Small intestine (tissue), 7 donors: ENCODE measurements around the gene FILIP1L. TPM values are rescaled to one million over a fixed set of nuclear protein-coding genes. Genes with fewer than 3 reads are reported as not detected.

Experiments used
- DNase-seq, 2 donors: peaks; one replicate each; pipeline versions ENCODE4 v3.0.0 to v3.0.0-alpha.2; 2013
- FAIRE-seq: peaks from 2 replicates; lab custom pipeline; 2012; peaks lifted over from hg19 to GRCh38; lab: Jason Lieb, UNC
- H3K27ac ChIP-seq, 3 donors: one replicate each; pipeline ENCODE4 v1.5.1; 2013; ENCODE audit warnings: low read length in 2 of 3, mild to moderate bottlenecking in 2 of 3, control low read depth in 1 of 3, inconsistent platforms in 1 of 3, low read depth in 1 of 3, moderate library complexity in 1 of 3
- H3K27me3 ChIP-seq, 3 donors: one replicate each; pipeline ENCODE4 v1.6.1; 2013; ENCODE audit warnings: low read length in 3 of 3, inconsistent platforms in 1 of 3; ENCODE audit not compliant: control insufficient read depth in 3 of 3, insufficient read depth in 3 of 3
- H3K36me3 ChIP-seq, 3 donors: one replicate each; pipeline ENCODE4 v1.6.1; 2013; ENCODE audit warnings: low read length in 3 of 3, inconsistent platforms in 1 of 3, low read depth in 1 of 3, mild to moderate bottlenecking in 1 of 3, moderate library complexity in 1 of 3; ENCODE audit not compliant: control insufficient read depth in 3 of 3, insufficient read depth in 2 of 3
- H3K4me1 ChIP-seq, 3 donors: one replicate each; pipeline ENCODE4 v1.6.1; 2013; ENCODE audit warnings: low read length in 2 of 3, inconsistent platforms in 1 of 3, low read depth in 1 of 3, mild to moderate bottlenecking in 1 of 3, moderate library complexity in 1 of 3; ENCODE audit not compliant: control insufficient read depth in 3 of 3, insufficient read depth in 2 of 3
- H3K4me3 ChIP-seq, 3 donors: one replicate each; pipeline ENCODE4 v1.5.1; 2013; ENCODE audit warnings: low read length in 3 of 3, control low read depth in 1 of 3, inconsistent platforms in 1 of 3, low read depth in 1 of 3, mild to moderate bottlenecking in 1 of 3, moderate library complexity in 1 of 3
- H3K9me3 ChIP-seq, 2 donors: one replicate each; pipeline ENCODE4 v1.6.1; 2013; ENCODE audit warnings: low read depth in 1 of 2, low read length in 1 of 2; ENCODE audit not compliant: control insufficient read depth in 2 of 2, insufficient read depth in 1 of 2
- WGBS, 3 donors: extraction: QIAGEN DNeasy Blood & Tissue Kit; methylation state at CpG; one replicate each; pipeline ENCODE4 v1.1.7; 2013; 5-methylcytosine and 5-hydroxymethylcytosine counted together
- polyA plus RNA-seq, 4 donors: library from polyadenylated mRNA; stranded (reverse) in 3 of 4; unstranded in 1 of 4; fragments of 200-250 nt in 3 of 4; fragments of 120-200 nt in 1 of 4; gene quantifications; one replicate each; pipeline versions ENCODE4 v1.2.1 to v1.2.3, GENCODE V29; 2013
- donor health status: healthy with polysubstance abuse.
- donor health status: control.
- donor health status: control.
- donor health status: Bipolar disorder and iron deficiency.
- donor health status: healthy.

Gene FILIP1L
- polyA plus RNA-seq, 4 donors, result 10.5 to 20.4 (median 17.9) TPM

DNA sequence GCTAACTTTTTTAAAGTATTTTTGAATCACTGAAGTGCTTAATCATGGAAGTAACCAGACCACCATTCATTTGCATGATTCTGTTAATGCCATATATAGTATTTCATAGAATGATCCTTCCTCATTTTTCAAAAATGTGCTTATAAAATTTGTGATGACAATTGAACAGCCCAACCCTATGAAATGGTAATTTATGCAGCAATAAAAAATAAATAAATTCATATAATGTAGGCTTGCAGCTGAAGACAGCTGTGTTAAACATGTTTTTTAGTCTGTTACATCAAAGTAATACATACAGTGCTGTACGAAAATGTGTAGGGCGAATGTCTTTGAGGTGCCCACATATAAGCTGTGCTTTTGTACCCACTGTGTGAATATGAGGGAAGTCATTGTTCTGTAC is 131.7 kb downstream of the FILIP1L start:
- H3K27me3 ChIP-seq, result no peaks in the 10 kb centered on the region
- FAIRE-seq (no peak), DNase-seq (no peak)
- no peaks in the 10 kb centered on the region for H3K4me1 ChIP-seq
- no peak overlapping the region for H3K27ac ChIP-seq
- H3K9me3 ChIP-seq, result peaks cover 0 to 4% of the 10 kb centered on the region in 2 donors
- H3K4me3 ChIP-seq, result no peak overlapping the region
- H3K36me3 ChIP-seq, result no peaks in the 10 kb centered on the region
- WGBS, 3 donors, result 94 to 97% (median 97%) methylated on average over 2 of the region's 2 CpGs

DNA sequence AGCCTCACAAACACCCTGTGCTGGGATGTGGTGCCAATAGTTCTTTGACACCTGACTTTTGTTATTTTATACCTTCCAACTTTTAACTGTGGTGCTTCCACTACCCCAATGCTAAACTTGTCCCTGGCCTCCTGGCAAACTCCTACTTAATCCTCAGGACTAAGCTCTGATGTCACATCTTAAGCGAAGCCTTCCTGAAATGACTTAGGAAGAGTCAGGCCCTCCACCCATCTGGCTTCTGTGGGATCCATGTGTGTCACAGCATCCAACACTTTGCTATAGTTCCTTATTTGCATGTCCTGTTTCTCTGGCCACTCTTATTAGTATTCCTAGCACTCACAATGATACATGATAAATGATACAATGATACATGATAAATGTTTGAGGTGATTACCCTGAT is 133.2 kb downstream of the FILIP1L start:
- H3K9me3 ChIP-seq, result peaks cover 0 to 11% of the 10 kb centered on the region in 2 donors
- WGBS, 3 donors, result 89 to 100% (median 91%) methylated on average over 1 of the region's 1 CpG
- no peak for FAIRE-seq

DNA sequence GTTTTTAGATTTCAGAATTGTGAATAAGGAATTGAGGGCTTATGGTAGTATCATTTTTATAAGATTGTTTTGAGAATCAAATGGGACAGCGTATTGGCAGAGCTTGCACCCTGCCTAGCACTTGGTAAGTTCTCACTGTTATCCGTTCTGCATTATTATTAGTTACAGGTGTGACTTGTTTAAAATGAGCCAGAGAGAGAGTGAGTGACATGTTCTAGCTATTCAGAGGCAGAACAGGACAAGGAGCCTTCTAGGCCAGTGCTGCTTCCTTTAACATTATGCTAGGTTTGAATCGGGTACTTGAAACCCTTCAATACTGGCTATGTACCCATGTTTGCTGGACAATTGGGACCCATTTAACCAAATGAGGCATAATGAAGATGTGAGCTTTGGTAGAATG is 133.7 kb downstream of the FILIP1L start:
- Histone ChIP-seq H3K4me1 (no peaks in the 10 kb centered on the region), H3K27ac (no peak overlapping the region), H3K9me3 (peaks cover 0 to 11% of the 10 kb centered on the region in 2 donors), H3K4me3 (no peak overlapping the region), H3K36me3 (no peaks in the 10 kb centered on the region), H3K27me3 (no peaks in the 10 kb centered on the region)
- FAIRE-seq (no peak), DNase-seq (no peak)
- WGBS, 3 donors, result 95 to 99% (median 95%) methylated on average over 3 of the region's 3 CpGs

More for the DNA sequence above, 133.2 kb downstream of the FILIP1L start:
- Histone ChIP-seq H3K36me3 (no peaks in the 10 kb centered on the region), H3K4me3 (no peak overlapping the region), H3K4me1 (no peaks in the 10 kb centered on the region), H3K27ac (no peak overlapping the region), H3K27me3 (no peaks in the 10 kb centered on the region)
- DNase-seq, result no peak

DNA sequence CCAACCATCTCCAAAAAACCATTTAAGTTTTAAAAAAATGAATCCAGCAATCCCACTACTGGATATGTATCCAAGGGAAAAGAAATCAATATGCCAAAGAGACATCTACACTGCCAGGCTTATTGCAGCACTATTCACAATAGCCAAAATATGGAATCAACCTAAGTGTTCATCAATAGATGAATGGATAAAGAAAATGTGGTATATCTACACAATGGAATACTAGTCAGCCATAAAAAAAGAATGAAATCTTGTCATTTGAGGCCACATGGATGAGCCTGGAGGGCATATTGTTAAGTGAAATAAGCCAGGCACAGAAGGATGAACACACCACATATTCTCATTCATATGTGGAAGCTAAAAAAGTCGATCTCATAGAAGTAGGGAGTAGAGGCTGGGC is 136.1 kb downstream of the FILIP1L start:
- Histone ChIP-seq H3K36me3 (no peaks in the 10 kb centered on the region), H3K4me1 (no peaks in the 10 kb centered on the region), H3K4me3 (no peak overlapping the region), H3K27ac (no peak overlapping the region), H3K27me3 (no peaks in the 10 kb centered on the region), H3K9me3 (peaks cover 0 to 11% of the 10 kb centered on the region in 2 donors)
- FAIRE-seq (no peak), DNase-seq (no peak)
- WGBS, 3 donors, result 93 to 96% (median 95%) methylated on average over 1 of the region's 1 CpG

DNA sequence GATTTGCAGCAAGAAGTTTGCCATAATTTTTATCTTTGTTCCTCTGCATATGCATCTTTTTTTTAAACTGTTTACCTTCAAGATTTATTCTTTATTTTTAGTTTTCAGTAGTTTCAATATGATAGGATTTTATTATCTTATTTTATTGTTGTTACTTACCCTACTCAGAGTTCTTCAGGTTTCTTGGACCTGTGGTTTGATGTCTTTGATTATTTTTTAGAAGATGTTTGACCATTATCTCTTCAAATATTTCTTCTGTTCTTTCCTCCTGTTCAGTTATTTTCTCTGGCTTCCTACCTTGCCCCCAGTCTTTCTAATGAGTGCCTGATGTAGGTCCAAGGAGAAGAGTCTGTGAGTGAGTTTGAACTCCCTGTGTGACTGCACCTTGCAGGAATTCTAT is 137.7 kb downstream of the FILIP1L start:
- Histone ChIP-seq H3K4me1 (no peaks in the 10 kb centered on the region), H3K36me3 (no peaks in the 10 kb centered on the region), H3K4me3 (no peak overlapping the region), H3K27me3 (no peaks in the 10 kb centered on the region), H3K9me3 (peaks cover 0 to 11% of the 10 kb centered on the region in 2 donors), H3K27ac (no peak overlapping the region)
- FAIRE-seq (no peak), DNase-seq (no peak)

DNA sequence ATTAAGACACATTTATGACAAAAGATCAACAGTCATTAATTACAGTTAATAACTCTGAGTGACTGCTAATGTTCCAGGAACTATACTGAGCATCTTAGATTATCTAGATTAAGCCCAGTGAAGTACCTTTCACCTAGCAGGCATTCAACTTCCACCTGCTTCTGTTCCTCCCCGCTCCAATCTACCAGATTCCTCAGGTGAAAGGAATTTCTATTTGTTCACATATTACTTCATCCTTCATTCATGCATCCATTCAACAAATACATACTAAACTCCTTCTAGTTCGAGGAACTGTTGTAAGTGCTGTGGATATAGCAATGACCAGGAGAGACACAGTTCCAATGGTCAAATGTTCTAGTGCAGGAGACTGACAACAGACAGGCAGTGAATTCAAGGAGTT is 139.3 kb downstream of the FILIP1L start:
- H3K9me3 ChIP-seq, result peaks cover 0 to 11% of the 10 kb centered on the region in 2 donors
- no peaks in the 10 kb centered on the region for H3K27me3 ChIP-seq
- DNase-seq (no peak), FAIRE-seq (no peak)
- H3K27ac ChIP-seq, result no peak overlapping the region
- H3K36me3 ChIP-seq, result no peaks in the 10 kb centered on the region
- 58 to 87% (median 80%) methylated on average over 2 of the region's 2 CpGs for WGBS, 3 donors
- H3K4me3 ChIP-seq, result no peak overlapping the region
- H3K4me1 ChIP-seq, result no peaks in the 10 kb centered on the region

DNA sequence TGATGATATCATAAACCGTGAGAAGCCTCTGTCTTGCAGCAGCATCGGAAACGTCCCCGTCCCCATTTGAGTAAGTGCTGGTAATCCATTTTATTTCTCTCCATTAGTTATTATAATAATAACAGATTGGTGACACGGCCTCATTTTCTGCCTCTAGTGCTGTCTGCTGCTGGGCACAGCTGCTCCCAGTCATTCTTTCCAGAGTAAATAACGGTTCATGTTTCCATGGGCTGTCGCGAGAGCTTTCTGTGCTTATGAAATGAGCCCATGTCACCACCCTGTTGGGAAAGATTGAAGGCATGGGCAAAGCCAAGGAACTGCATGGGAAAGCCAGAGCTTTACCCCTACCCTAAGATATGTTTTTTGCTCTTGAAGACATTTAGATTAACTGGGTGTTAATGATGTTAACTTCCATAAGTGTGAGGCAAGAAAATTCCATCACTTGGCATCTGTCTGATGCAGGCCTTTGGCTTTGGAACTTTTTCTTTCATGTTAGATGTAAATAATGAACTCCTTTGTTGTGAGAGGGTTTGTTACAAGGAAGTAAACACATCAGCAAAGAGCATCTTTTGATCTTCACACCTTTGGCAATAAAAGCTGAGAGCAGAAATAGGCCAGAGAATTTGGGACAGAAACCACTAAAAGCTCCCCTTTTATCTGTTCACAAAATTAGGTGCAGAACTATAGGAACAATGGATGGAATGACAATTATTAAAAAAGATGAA is 141.8 kb downstream of the FILIP1L start:
- H3K4me1 ChIP-seq, result no peaks in the 10 kb centered on the region
- no peak overlapping the region for H3K4me3 ChIP-seq
- H3K27me3 ChIP-seq, result no peaks in the 10 kb centered on the region
- no peak for FAIRE-seq
- H3K27ac ChIP-seq, result no peak overlapping the region
- DNase-seq, result no peak
- H3K36me3 ChIP-seq, result no peaks in the 10 kb centered on the region
- H3K9me3 ChIP-seq, result peaks cover 0 to 7% of the 10 kb centered on the region in 2 donors
- WGBS, 3 donors, result 82 to 95% (median 91%) methylated on average over 8 of the region's 8 CpGs

DNA sequence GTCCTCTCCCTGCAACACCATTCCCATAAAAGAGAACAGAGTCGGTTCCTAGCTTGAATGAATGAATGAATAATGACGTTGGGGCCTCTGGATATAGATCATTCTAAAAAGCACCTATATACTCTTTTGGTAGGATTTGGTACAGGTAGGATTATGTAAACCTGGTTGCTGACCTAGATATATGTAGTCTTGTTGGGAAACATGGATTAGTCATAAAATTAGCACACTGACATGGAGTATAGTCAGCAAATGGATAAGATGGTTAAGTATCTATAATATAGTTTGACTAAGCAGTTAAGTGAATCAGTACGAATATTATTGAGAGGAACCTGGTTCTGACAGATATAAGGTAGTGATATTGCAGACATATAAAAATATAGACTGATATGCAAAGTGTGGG is 142.5 kb downstream of the FILIP1L start:
- no peaks in the 10 kb centered on the region for H3K36me3 ChIP-seq
- H3K9me3 ChIP-seq, result peaks cover 0 to 2% of the 10 kb centered on the region in 2 donors
- WGBS, 3 donors, result 93 to 94% (median 94%) methylated on average over 3 of the region's 3 CpGs
- peaks cover 0 to 1% (median 0%) of the 10 kb centered on the region in 3 donors for H3K4me1 ChIP-seq
- no peak overlapping the region for H3K4me3 ChIP-seq
- FAIRE-seq, result no peak
- no peak for DNase-seq
- H3K27me3 ChIP-seq, result no peaks in the 10 kb centered on the region
- H3K27ac ChIP-seq, result no peak overlapping the region

DNA sequence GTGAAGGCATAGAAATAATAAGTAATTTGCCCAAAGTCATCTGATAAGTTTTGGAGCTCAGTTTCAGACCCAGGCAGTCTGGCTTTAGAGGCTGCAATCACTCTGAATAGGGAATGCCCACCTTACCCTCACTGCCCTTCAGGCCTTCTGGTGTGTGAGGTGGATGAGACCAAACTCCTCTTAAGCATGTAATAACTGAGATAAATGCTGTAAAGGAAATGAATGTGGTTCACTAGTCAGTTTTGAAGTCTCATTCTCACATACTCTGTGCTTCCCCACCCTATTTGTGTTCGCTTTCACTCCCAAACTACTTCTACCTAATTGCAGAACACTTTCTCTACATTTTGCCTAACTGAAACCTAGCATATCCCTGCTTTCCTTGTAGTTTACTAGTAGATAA is 144.1 kb downstream of the FILIP1L start:
- FAIRE-seq, result no peak
- WGBS, 3 donors, result 70 to 96% (median 71%) methylated on average over 1 of the region's 1 CpG

More for the DNA sequence above, 144.1 kb downstream of the FILIP1L start:
- no peaks in the 10 kb centered on the region for H3K36me3 ChIP-seq
- no peaks in the 10 kb centered on the region for H3K27me3 ChIP-seq
- no peaks in the 10 kb centered on the region for H3K9me3 ChIP-seq
- peaks cover 0 to 14% (median 8%) of the 10 kb centered on the region in 3 donors for H3K4me1 ChIP-seq
- H3K27ac ChIP-seq, result no peak overlapping the region
- DNase-seq, result no peak
- no peak overlapping the region for H3K4me3 ChIP-seq
